Astrocyte (in vitro differentiated cells and primary cell): ENCODE data around the gene PRRX2. TPM values are rescaled to one million over a fixed set of nuclear protein-coding genes. Genes with fewer than 3 reads are reported as not detected.

ENCODE experiments used
- DNase-seq: peaks from one replicate; pipeline ENCODE4 v3.0.0-alpha.2; 2010; ENCODE audit warnings: low read depth
- FAIRE-seq: peaks from 2 replicates; lab custom pipeline; 2011; peaks lifted over from hg19 to GRCh38; lab: Jason Lieb, UNC
- H2AFZ ChIP-seq: 2 replicates; pipeline ENCODE4 v1.6.0; 2012; ENCODE audit warnings: low read depth, low read length, inconsistent platforms
- H3K27ac ChIP-seq: 2 replicates; pipeline ENCODE4 v1.5.1; 2011; ENCODE audit warnings: low read depth, low read length, inconsistent platforms
- H3K27me3 ChIP-seq: 2 replicates; pipeline ENCODE4 v1.6.0; 2011; ENCODE audit warnings: low read length, inconsistent platforms; ENCODE audit not compliant: insufficient read depth
- H3K36me3 ChIP-seq: 2 replicates; pipeline ENCODE4 v1.5.1; 2011; ENCODE audit warnings: low read length, inconsistent platforms; ENCODE audit not compliant: insufficient read depth
- H3K4me1 ChIP-seq: 2 replicates; pipeline ENCODE4 v1.5.1; 2011; ENCODE audit warnings: low read length, inconsistent platforms; ENCODE audit not compliant: insufficient read depth
- H3K4me2 ChIP-seq: 2 replicates; pipeline ENCODE4 v1.6.0; 2012; ENCODE audit warnings: low read length, inconsistent platforms
- H3K4me3 ChIP-seq: 2 replicates; pipeline ENCODE4 v1.5.1; 2011; ENCODE audit warnings: low read depth, mild to moderate bottlenecking, low read length, inconsistent platforms; ENCODE audit not compliant: insufficient read depth
- H3K79me2 ChIP-seq: 2 replicates; pipeline ENCODE4 v1.6.0; 2012; ENCODE audit warnings: mild to moderate bottlenecking, low read length, inconsistent platforms; ENCODE audit not compliant: insufficient read depth
- H3K9ac ChIP-seq: 2 replicates; pipeline ENCODE4 v1.6.0; 2012; ENCODE audit warnings: mild to moderate bottlenecking, low read length, inconsistent platforms
- H3K9me3 ChIP-seq: 2 replicates; pipeline ENCODE4 v1.5.1; 2012; ENCODE audit warnings: low read depth, mild to moderate bottlenecking, low read length, inconsistent platforms; ENCODE audit not compliant: insufficient read depth
- H4K20me1 ChIP-seq: 2 replicates; pipeline ENCODE4 v1.6.0; 2012; ENCODE audit warnings: low read length, inconsistent platforms; ENCODE audit not compliant: insufficient read depth
- H3K27ac Mint-ChIP-seq: one replicate; pipeline ENCODE4 v1.8.0; 2021; ENCODE audit warnings: mild to moderate bottlenecking, mixed read lengths; ENCODE audit not compliant: unreplicated experiment
- H3K27me3 Mint-ChIP-seq: one replicate; pipeline ENCODE4 v1.8.0; 2021; ENCODE audit warnings: low read depth, mixed read lengths; ENCODE audit not compliant: unreplicated experiment
- H3K36me3 Mint-ChIP-seq: one replicate; pipeline ENCODE4 v1.8.0; 2021; ENCODE audit warnings: low read depth, mixed read lengths; ENCODE audit not compliant: unreplicated experiment
- H3K4me1 Mint-ChIP-seq: one replicate; pipeline ENCODE4 v1.8.0; 2021; ENCODE audit warnings: low read depth, mixed read lengths; ENCODE audit not compliant: unreplicated experiment
- H3K4me3 Mint-ChIP-seq: one replicate; pipeline ENCODE4 v1.8.0; 2021; ENCODE audit warnings: mild to moderate bottlenecking, moderate library complexity, mixed read lengths; ENCODE audit not compliant: unreplicated experiment
- H3K9me3 Mint-ChIP-seq: one replicate; pipeline ENCODE4 v1.8.0; 2021; ENCODE audit warnings: mild to moderate bottlenecking, mixed read lengths; ENCODE audit not compliant: unreplicated experiment
- EZH2 ChIP-seq: IDR thresholded peaks from 2 replicates; pipeline ENCODE4 v1.6.1; 2012; ENCODE audit warnings: mild to moderate bottlenecking, low read length, inconsistent platforms; ENCODE audit not compliant: insufficient read depth
- total RNA-seq: library from RNA; stranded (reverse); gene quantifications from 2 replicates; pipeline ENCODE4 v1.2.1, GENCODE V29; 2021
- TF ChIP-seq, protein P1 (sequence below): IDR thresholded peaks from 2 replicates; pipeline ENCODE4 v1.5.1; 2011; ENCODE audit warnings: low read depth, mild to moderate bottlenecking, inconsistent platforms, low read length, moderate library complexity; ENCODE audit not compliant: insufficient read depth

The PRRX2 gene
- total RNA-seq, 1 donor from 2014 or later, result not detected

DNA sequence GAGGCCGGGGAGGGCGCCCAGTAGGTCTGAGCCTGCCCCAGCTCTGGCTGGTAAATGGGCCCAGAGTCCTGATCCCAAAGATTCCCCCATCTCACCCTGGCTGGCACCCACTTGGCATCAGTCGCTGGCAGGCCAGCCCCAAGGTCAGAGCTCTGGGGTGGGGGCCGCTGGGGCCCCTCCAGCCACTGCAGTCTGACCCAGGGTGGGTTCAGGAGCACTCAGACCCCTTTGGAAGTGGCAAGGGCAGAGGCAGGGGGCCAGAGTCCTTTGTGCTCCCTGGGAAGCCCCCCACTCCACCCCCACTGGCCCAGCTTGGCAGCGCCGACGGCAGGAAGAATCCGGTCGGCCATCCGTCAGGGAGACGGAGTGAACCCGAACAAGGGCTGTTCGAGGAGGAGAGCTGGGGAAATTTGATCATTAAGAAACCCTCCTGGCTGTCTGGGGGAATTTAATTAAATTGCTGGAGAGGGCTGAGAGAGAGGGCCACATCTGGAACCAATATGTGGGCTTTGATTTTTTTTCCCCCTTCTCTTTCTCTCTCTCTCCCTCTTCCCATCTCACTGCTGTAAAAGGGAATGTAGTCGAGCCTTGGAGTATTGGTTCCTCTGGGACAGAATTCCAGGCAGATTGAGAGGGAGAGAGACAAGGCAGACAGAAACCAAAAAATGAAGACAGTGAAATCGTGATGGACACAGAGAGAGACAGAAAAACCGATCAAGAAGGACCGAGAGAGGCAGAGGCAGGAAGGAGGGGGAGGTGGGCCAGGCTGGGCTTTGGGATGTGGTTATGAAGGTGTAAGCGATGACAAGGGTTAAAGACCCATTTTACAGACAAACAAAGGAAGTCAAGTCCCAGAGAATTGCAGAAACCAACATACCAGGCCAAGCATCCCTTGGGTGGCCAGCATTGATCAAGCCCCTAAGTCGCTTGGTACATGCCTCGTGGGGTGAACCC, 15.4 kb upstream of the PRRX2 start:
- Histone ChIP-seq H3K4me3 (no peak overlapping the region), H3K9ac (no peak overlapping the region), H3K36me3 (no peaks in the 10 kb centered on the region), H4K20me1 (no peaks in the 10 kb centered on the region), H3K79me2 (no peaks in the 10 kb centered on the region), H3K4me1 (no peaks in the 10 kb centered on the region), H3K9me3 (peaks cover 2% of the 10 kb centered on the region), H2AFZ (no peak overlapping the region), H3K27me3 (peaks cover 11% of the 10 kb centered on the region), H3K4me2 (no peak overlapping the region), H3K27ac (no peak overlapping the region)
- Mint-ChIP-seq H3K4me3 (no peak overlapping the region), H3K9me3 (no peaks in the 10 kb centered on the region), H3K27me3 (peaks cover 19% of the 10 kb centered on the region), H3K27ac (no peak overlapping the region), H3K4me1 (no peaks in the 10 kb centered on the region), H3K36me3 (peaks cover 2% of the 10 kb centered on the region)
- FAIRE-seq (no peak), DNase-seq (no peak)
- no peak for TF ChIP-seq EZH2
- TF ChIP-seq, protein P1, sequence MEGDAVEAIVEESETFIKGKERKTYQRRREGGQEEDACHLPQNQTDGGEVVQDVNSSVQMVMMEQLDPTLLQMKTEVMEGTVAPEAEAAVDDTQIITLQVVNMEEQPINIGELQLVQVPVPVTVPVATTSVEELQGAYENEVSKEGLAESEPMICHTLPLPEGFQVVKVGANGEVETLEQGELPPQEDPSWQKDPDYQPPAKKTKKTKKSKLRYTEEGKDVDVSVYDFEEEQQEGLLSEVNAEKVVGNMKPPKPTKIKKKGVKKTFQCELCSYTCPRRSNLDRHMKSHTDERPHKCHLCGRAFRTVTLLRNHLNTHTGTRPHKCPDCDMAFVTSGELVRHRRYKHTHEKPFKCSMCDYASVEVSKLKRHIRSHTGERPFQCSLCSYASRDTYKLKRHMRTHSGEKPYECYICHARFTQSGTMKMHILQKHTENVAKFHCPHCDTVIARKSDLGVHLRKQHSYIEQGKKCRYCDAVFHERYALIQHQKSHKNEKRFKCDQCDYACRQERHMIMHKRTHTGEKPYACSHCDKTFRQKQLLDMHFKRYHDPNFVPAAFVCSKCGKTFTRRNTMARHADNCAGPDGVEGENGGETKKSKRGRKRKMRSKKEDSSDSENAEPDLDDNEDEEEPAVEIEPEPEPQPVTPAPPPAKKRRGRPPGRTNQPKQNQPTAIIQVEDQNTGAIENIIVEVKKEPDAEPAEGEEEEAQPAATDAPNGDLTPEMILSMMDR, result no peak

DNA sequence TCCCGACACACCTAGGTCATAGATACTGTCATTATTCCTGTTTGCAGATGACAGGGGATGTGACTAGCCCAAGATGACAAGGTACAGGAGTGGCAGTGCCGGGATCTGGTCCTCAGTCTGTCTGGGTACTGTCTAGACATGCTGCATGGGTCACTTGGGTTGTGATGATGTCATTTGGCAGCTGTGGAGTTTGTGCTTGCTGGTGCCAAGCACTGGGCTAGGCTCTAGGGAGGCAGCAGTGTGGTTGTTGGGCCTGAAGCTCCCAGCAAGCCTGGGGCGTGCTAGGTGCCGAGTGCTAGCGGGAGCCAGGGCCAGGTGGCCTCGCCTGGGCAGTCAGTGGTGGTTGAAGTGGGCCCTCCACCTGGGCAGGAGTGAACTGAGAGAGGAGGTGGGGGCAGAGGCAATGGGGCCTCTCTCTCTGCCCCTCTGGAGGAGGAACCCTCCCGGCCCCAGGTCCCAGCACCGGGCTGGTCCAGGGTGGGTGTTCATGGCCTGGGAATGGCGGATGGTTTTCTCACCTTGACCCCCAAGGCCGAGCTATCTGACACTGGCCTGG, 14.7 kb upstream of the PRRX2 start:
- Histone ChIP-seq H3K4me2 (no peak overlapping the region), H4K20me1 (no peaks in the 10 kb centered on the region), H3K9ac (no peak overlapping the region), H3K36me3 (no peaks in the 10 kb centered on the region), H3K4me1 (no peaks in the 10 kb centered on the region), H3K9me3 (peaks cover 2% of the 10 kb centered on the region), H3K4me3 (no peak overlapping the region), H2AFZ (no peak overlapping the region), H3K79me2 (no peaks in the 10 kb centered on the region), H3K27ac (no peak overlapping the region), H3K27me3 (peaks cover 18% of the 10 kb centered on the region)
- H3K4me3 Mint-ChIP-seq, result no peak overlapping the region
- no peak for DNase-seq
- no peak for FAIRE-seq
- H3K27ac Mint-ChIP-seq, result no peak overlapping the region
- H3K4me1 Mint-ChIP-seq, result no peaks in the 10 kb centered on the region
- no peaks in the 10 kb centered on the region for H3K9me3 Mint-ChIP-seq
- TF ChIP-seq EZH2, result no peak
- TF ChIP-seq, protein P1, result no peak
- H3K27me3 Mint-ChIP-seq, result peaks cover 20% of the 10 kb centered on the region
- H3K36me3 Mint-ChIP-seq, result peaks cover 2% of the 10 kb centered on the region
